CD4-positive, CD25-positive, alpha-beta regulatory T cell (primary cell): ENCODE data around the gene SULF2. TPM values are rescaled to one million over a fixed set of nuclear protein-coding genes. Genes with fewer than 3 reads are reported as not detected.

Experiments
- ATAC-seq, 2 donors: fragments of 150-1000 bp; cut with Tn5 transposase; one replicate each; pipeline ENCODE4 v1.10.0; 2021; ENCODE audit warnings: low read depth in 2 of 2, moderate number of reproducible peaks in 2 of 2, moderate library complexity in 1 of 2
- DNase-seq, 3 donors: peaks; one replicate each; pipeline versions ENCODE4 v3.0.0 to v3.0.0-alpha.2; 2012 to 2022; ENCODE audit warnings: mixed read lengths in 1 of 3
- H3K27ac ChIP-seq: one replicate; pipeline ENCODE4 v1.7.0; 2013; ENCODE audit warnings: mild to moderate bottlenecking, low read length; ENCODE audit not compliant: insufficient read depth, poor library complexity, severe bottlenecking
- H3K27me3 ChIP-seq: one replicate; pipeline ENCODE4 v1.7.0; 2013; ENCODE audit warnings: low read length; ENCODE audit not compliant: control insufficient read depth, insufficient read depth
- H3K36me3 ChIP-seq: one replicate; pipeline ENCODE4 v1.7.0; 2013; ENCODE audit warnings: mild to moderate bottlenecking, low read length, moderate library complexity; ENCODE audit not compliant: control insufficient read depth, insufficient read depth
- H3K4me1 ChIP-seq: 2 replicates; pipeline ENCODE4 v1.7.0; 2013; ENCODE audit warnings: mild to moderate bottlenecking, low read length; ENCODE audit not compliant: insufficient read depth, control insufficient read depth, poor library complexity, severe bottlenecking
- H3K4me3 ChIP-seq: one replicate; pipeline ENCODE4 v1.7.0; 2013; ENCODE audit warnings: low read depth, mild to moderate bottlenecking, low read length, moderate library complexity
- H3K9me3 ChIP-seq, 2 experiments: 1 replicate in 1 of 2; 2 replicates in 1 of 2; pipeline ENCODE4 v1.7.0; 2013; ENCODE audit warnings: low read length in 2 of 2, mild to moderate bottlenecking in 1 of 2, moderate library complexity in 1 of 2; ENCODE audit not compliant: control insufficient read depth in 2 of 2
- H3K27ac Mint-ChIP-seq, 3 donors: one replicate each; pipeline ENCODE4 v1.8.0; 2020 to 2022; ENCODE audit warnings: mild to moderate bottlenecking in 3 of 3, mixed read lengths in 3 of 3, moderate library complexity in 2 of 3
- H3K27me3 Mint-ChIP-seq: one replicate; pipeline ENCODE4 v1.8.0; 2022; ENCODE audit warnings: mild to moderate bottlenecking, mixed read lengths
- H3K36me3 Mint-ChIP-seq: one replicate; pipeline ENCODE4 v1.8.0; 2020; ENCODE audit warnings: mixed read lengths
- H3K4me1 Mint-ChIP-seq, 4 donors: one replicate each; pipeline ENCODE4 v1.8.0; 2020 to 2022; ENCODE audit warnings: mixed read lengths in 4 of 4, mild to moderate bottlenecking in 1 of 4
- H3K4me3 Mint-ChIP-seq, 4 donors: one replicate each; pipeline ENCODE4 v1.8.0; 2020 to 2022; ENCODE audit warnings: mild to moderate bottlenecking in 4 of 4, mixed read lengths in 4 of 4, moderate library complexity in 3 of 4
- H3K9me3 Mint-ChIP-seq, 7 donors: one replicate each; pipeline ENCODE4 v1.8.0; 2020 to 2022; ENCODE audit warnings: mixed read lengths in 7 of 7, mild to moderate bottlenecking in 3 of 7, moderate library complexity in 2 of 7
- polyA plus RNA-seq, 4 donors: library from polyadenylated mRNA; unstranded; fragments of 300-500 nt; fragmentation: Illumina TruSeq; gene quantifications; one replicate each; pipeline ENCODE4 v1.2.3, GENCODE V29; 2021
- total RNA-seq: library from RNA; stranded (reverse); gene quantifications from one replicate; pipeline ENCODE4 v1.2.3, GENCODE V29; 2022

Gene SULF2
- total and polyA plus RNA-seq, 5 donors from 2014 or later, result 0.33 to 1.2 (median 0.74) TPM; not detected in 1

DNA sequence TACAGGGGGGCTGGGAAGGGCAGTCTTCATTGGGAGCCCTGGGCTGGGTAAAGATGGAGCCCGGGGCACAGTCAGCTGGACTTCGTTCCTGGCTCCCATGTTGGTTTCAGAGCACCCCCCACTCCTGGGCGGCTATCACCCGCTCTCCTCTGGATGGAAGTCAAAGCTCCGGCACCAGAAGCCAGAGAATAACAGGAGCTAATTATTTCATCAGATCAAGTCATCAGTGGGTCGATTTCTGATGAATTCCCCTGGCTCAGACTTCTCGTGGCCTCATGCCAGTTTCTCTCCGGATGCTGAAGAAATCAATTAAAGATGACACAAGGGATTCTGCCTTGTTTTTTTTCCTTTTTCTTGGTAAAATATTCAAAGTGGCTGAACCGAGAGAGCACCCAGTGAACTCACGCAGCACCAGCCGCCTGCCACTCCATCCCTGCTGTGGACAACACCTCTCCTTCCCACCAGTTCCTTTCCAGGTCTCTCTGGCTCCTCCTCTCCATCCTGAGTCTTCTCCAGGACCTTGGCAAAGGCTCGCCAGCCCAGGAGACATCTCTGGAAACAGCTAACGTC lies 22.5 kb downstream of the SULF2 start:
- no peak overlapping the region for H3K4me3 ChIP-seq
- H3K9me3 ChIP-seq, result no peaks in the 10 kb centered on the region
- H3K27me3 ChIP-seq, result peaks cover 4% of the 10 kb centered on the region
- H3K9me3 Mint-ChIP-seq, result peaks cover 0 to 2% (median 0%) of the 10 kb centered on the region in 7 donors
- DNase-seq, result no peak
- no peaks in the 10 kb centered on the region for H3K4me1 Mint-ChIP-seq
- no peak overlapping the region for H3K4me3 Mint-ChIP-seq
- ATAC-seq, result no peak
- peak overlapping the region in 1 of 3 donors; percentile 66 for H3K27ac Mint-ChIP-seq
- peaks cover 25% of the 10 kb centered on the region for H3K27me3 Mint-ChIP-seq
- no peaks in the 10 kb centered on the region for H3K36me3 Mint-ChIP-seq
- H3K27ac ChIP-seq, result no peak overlapping the region
- H3K36me3 ChIP-seq, result no peaks in the 10 kb centered on the region
- H3K4me1 ChIP-seq, result no peaks in the 10 kb centered on the region

DNA sequence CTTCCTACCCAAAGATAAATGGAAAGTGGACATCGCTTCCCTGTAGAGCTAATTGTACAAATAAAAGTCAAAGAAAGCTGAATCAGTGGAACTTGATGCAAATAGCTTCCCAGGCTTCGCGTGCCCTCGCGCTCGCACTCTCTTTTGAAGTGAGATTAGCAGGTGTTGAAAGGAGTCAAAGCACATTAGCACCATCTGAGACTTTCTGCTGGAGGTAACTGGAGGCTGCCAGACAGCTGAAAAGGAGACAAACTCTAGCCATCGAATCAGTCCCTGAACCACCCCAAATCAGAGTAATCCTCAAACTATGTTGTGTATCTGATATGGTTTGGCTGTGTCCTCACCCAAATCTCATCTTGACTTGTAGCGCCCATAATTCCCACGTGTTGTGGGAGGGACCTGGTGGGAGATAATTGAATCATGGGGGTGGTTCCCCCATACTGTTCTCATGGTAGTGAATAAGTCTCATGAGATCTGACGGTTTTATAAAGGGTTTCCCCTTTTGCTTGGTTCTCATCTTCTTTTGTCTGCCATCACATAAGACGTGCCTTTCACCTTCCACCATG lies 23.7 kb downstream of the SULF2 start:
- DNase-seq (no peak), ATAC-seq (no peak)
- H3K36me3 ChIP-seq, result no peaks in the 10 kb centered on the region
- Mint-ChIP-seq H3K9me3 (peaks cover 0 to 2% (median 0%) of the 10 kb centered on the region in 7 donors), H3K4me3 (no peak overlapping the region), H3K27me3 (peaks cover 31% of the 10 kb centered on the region), H3K27ac (no peak overlapping the region), H3K36me3 (no peaks in the 10 kb centered on the region), H3K4me1 (no peaks in the 10 kb centered on the region)
- H3K27me3 ChIP-seq, result peaks cover 4% of the 10 kb centered on the region
- no peaks in the 10 kb centered on the region for H3K9me3 ChIP-seq
- no peak overlapping the region for H3K27ac ChIP-seq
- H3K4me3 ChIP-seq, result no peak overlapping the region
- no peaks in the 10 kb centered on the region for H3K4me1 ChIP-seq

DNA sequence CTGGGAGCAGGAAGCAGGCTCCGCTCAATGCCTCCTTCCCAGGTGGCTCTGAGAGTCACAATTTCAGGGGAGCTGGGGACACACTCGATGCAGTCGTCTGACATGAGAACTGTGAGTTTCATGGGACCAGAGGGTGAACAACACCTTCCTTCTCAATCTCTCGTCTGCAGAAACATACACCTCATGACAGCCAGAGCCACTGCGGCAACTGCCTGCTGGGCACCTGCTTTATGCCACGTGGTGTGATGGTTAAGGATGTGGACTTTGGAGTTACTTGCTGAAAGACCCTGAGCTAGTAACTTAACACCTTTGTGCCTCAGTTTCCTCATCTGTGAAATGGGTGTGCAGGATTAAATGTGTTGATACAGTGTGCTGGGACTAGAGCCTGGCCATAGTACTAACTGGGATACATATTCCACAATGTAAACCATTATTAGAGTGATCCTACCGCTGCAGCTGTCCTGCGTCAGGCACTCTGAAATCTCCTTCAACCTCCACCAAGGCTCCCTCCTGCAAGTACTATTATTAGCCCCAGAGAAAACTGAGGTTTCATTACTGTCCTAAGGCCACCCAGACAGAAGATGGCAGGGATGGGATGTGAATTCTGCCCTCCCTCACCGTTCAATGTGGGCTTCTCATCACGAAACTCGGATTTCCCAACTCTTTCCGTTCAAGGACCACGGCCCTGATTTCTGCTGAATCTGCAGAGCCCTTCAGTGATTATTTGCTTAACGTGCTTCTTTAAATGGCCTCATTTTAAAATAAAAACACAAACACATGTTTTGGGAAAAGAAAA lies 24.4 kb downstream of the SULF2 start:
- H3K4me3 Mint-ChIP-seq, result no peak overlapping the region
- Histone ChIP-seq H3K4me1 (no peaks in the 10 kb centered on the region), H3K36me3 (no peaks in the 10 kb centered on the region), H3K27ac (no peak overlapping the region), H3K9me3 (no peaks in the 10 kb centered on the region), H3K4me3 (no peak overlapping the region), H3K27me3 (peaks cover 4% of the 10 kb centered on the region)
- no peak overlapping the region for H3K27ac Mint-ChIP-seq
- ATAC-seq, result no peak
- H3K9me3 Mint-ChIP-seq, result peaks cover 0 to 2% (median 0%) of the 10 kb centered on the region in 7 donors
- H3K36me3 Mint-ChIP-seq, result no peaks in the 10 kb centered on the region
- H3K27me3 Mint-ChIP-seq, result peaks cover 31% of the 10 kb centered on the region
- H3K4me1 Mint-ChIP-seq, result peaks cover 0 to 2% (median 0%) of the 10 kb centered on the region in 4 donors
- DNase-seq, result no peak

DNA sequence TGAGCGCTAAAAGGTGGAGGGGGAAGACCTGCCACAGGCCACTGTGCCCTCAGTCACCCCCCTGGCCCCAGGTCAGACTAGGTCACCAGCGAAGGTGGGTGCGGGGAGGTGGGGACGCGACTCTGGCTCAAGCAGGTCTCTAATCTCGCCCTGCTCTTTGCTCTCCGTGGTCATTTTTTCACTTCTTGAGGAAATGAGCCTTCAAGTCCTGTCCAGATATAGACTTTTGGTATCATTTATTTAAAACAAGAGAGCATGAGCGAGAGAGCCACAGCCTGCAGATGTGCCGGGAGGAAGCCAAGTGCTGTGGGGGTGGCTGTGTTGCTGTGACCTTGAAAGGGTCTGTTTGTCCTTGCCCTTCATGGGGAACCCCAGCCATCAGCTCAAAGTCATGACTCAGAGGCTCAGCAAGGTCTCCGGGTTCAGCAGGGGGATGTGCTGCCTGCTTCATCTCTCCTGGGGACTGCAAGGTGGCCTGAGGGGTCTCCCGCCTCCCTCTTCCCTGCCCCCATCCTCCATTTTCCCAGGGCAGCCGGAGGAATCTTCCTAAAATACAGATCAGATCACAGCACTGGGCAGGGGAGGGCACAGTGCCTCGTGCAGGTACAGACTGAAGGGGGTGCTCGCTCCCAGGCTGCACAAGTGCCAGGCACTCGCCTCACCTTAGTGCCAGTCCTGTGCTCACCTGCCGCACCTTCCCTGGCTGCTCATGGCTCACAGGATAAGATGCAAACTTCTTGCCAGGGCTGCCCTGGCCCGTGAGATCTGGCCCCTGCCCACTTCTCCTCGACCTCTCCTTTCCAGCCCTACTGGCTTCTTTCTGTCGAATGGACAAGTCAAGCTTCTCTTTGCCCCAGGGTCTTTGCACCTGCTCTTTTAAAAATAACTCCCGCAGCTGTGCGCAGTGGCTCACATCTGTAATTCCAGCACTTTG lies 26.5 kb downstream of the SULF2 start:
- Mint-ChIP-seq H3K4me3 (no peak overlapping the region), H3K27me3 (peaks cover 25% of the 10 kb centered on the region)

DNA sequence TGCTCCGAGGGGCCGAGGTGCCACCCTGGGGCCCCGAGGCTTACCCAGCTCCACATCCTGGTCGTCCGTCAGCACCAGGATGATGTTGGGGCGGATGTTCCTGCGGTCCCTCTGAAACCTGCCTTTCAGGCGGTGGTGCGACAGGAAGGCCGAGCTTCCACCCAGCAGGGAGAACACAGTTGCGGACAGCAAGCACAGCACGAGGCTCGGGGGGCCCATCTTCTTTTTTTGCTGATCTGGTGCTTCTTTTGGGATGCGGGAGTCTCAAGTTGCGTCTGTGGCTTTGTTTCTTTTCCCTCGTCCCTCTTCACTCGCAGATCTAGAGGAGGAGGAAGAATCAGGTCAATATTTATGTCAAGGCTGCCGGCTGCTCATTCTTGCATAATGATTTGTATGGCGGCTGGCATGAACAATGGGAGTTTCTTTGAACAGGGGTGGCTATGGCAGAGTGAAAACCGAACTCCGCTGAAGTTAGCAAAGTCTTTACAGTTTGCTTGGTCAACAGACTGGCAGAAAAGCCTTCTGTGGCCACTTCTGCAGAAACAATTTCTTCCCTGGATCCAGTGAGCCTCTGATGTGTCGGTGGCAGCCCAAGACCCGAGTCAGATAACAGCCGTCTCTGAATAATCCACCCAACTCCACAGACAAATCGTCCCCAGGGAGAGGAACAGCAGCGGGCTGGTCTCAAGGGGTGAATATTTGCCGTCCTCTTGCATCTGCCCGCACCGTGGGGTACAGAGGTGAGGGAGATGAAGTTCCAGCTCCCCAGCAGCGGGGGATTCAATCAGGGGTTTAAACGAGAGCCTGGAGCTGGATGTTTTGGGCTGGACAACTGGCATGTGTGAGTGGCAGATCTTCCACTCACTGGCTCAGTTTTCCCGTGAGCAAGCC lies 27.9 kb downstream of the SULF2 start:
- Histone ChIP-seq H3K36me3 (no peaks in the 10 kb centered on the region), H3K4me3 (no peak overlapping the region), H3K9me3 (no peaks in the 10 kb centered on the region), H3K27ac (no peak overlapping the region), H3K27me3 (peaks cover 4% of the 10 kb centered on the region), H3K4me1 (no peaks in the 10 kb centered on the region)
- no peak overlapping the region for H3K4me3 Mint-ChIP-seq
- H3K36me3 Mint-ChIP-seq, result no peaks in the 10 kb centered on the region
- no peak overlapping the region for H3K27ac Mint-ChIP-seq
- H3K9me3 Mint-ChIP-seq, result no peaks in the 10 kb centered on the region
- ATAC-seq (no peak), DNase-seq (no peak)
- peaks cover 0 to 4% (median 0%) of the 10 kb centered on the region in 4 donors for H3K4me1 Mint-ChIP-seq
- peaks cover 25% of the 10 kb centered on the region for H3K27me3 Mint-ChIP-seq

More for the DNA sequence above, 26.5 kb downstream of the SULF2 start:
- H3K4me1 Mint-ChIP-seq, result peaks cover 0 to 4% (median 0%) of the 10 kb centered on the region in 4 donors
- Histone ChIP-seq H3K4me1 (no peaks in the 10 kb centered on the region), H3K4me3 (no peak overlapping the region), H3K36me3 (no peaks in the 10 kb centered on the region), H3K27me3 (peaks cover 4% of the 10 kb centered on the region), H3K9me3 (no peaks in the 10 kb centered on the region), H3K27ac (no peak overlapping the region)
- H3K9me3 Mint-ChIP-seq, result no peaks in the 10 kb centered on the region
- H3K36me3 Mint-ChIP-seq, result no peaks in the 10 kb centered on the region
- peak overlapping the region in 1 of 3 donors; percentile 26 for H3K27ac Mint-ChIP-seq
- DNase-seq, result no peak
- ATAC-seq, result no peak

DNA sequence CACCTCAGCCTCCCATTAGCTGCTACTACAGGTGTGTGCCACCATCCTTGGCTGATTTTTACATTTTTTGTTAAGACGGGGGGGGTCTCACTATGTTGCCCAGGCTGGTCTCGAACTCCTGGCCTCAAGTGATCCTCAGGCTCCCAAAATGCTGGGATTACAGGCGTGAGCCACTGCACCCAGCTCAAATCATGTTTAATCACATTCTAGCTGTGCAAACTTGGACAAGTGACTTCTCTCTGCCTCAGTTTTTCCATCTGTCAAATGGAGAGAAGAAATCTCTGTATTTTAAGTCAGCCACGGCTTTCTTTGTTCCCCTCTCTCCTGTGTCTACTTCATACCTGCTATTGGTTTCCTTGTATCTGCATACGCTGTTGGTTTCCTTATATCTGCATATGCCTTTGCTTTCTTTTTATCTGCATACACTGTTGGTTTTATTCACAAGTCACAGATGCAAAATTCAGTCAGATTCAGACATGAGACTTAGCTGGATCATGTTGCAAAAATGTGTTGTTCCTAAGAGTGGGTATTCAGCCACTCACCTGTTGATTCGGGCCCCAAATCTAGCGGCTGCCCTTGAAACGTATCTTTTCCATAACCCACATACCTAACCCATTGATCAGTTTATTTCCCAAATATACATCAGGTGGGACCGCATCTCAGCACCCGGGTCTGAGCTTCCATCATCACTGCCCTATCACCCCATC lies 30.2 kb downstream of the SULF2 start:
- H3K9me3 Mint-ChIP-seq, result no peaks in the 10 kb centered on the region

More for the DNA sequence above, 30.2 kb downstream of the SULF2 start:
- Histone ChIP-seq H3K4me3 (no peak overlapping the region), H3K36me3 (no peaks in the 10 kb centered on the region), H3K27ac (no peak overlapping the region), H3K27me3 (no peaks in the 10 kb centered on the region), H3K4me1 (no peaks in the 10 kb centered on the region), H3K9me3 (no peaks in the 10 kb centered on the region)
- DNase-seq (no peak), ATAC-seq (no peak)
- H3K36me3 Mint-ChIP-seq, result no peaks in the 10 kb centered on the region
- no peak overlapping the region for H3K27ac Mint-ChIP-seq
- peaks cover 20% of the 10 kb centered on the region for H3K27me3 Mint-ChIP-seq
- H3K4me3 Mint-ChIP-seq, result no peak overlapping the region
- peaks cover 0 to 6% (median under 1%) of the 10 kb centered on the region in 4 donors for H3K4me1 Mint-ChIP-seq
